Subcutaneous abdominal adipose tissue (tissue), 5 donors: Measurements from ENCODE around the gene TPD52L2.

Source experiments
- H3K27ac ChIP-seq: one replicate; pipeline ENCODE4 v1.7.0; 2013; ENCODE audit warnings: low read depth, mild to moderate bottlenecking, inconsistent platforms, low read length, moderate library complexity
- H3K27me3 ChIP-seq, 5 donors: one replicate each; pipeline ENCODE4 v1.7.0; 2013; ENCODE audit warnings: low read length in 5 of 5, inconsistent platforms in 1 of 5; ENCODE audit not compliant: control insufficient read depth in 5 of 5, insufficient read depth in 4 of 5
- H3K36me3 ChIP-seq, 5 donors: one replicate each; pipeline ENCODE4 v1.7.0; 2013; ENCODE audit warnings: low read length in 5 of 5; ENCODE audit not compliant: control insufficient read depth in 5 of 5, insufficient read depth in 5 of 5
- H3K4me1 ChIP-seq, 5 donors: one replicate each; pipeline ENCODE4 v1.7.0; 2013; ENCODE audit warnings: low read length in 5 of 5, mild to moderate bottlenecking in 3 of 5, moderate library complexity in 1 of 5; ENCODE audit not compliant: control insufficient read depth in 5 of 5, insufficient read depth in 5 of 5
- H3K4me3 ChIP-seq, 5 donors: one replicate each; pipeline ENCODE4 v1.7.0; 2013; ENCODE audit warnings: low read length in 5 of 5, low read depth in 1 of 5
- H3K9ac ChIP-seq, 5 donors: one replicate each; pipeline ENCODE4 v1.7.0; 2013; ENCODE audit warnings: low read length in 5 of 5, mild to moderate bottlenecking in 4 of 5, moderate library complexity in 3 of 5
- H3K9me3 ChIP-seq, 5 donors: one replicate each; pipeline ENCODE4 v1.7.0; 2013; ENCODE audit warnings: low read length in 5 of 5; ENCODE audit not compliant: control insufficient read depth in 5 of 5
- donor health status: healthy.
- donor health status: healthy.
- donor health status: healthy.
- donor health status: healthy.
- donor health status: healthy.

TPD52L2 gene

GRCh38 chr20:63854766-63855362 lies 10.2 kb upstream of the TPD52L2 start:
- Histone ChIP-seq H3K9me3 (no peaks in the 10 kb centered on the region), H3K27ac (peak overlapping the region; percentile 54), H3K27me3 (peaks cover 0 to 39% (median 33%) of the 10 kb centered on the region in 5 donors), H3K36me3 (no peaks in the 10 kb centered on the region), H3K4me1 (peaks cover 14 to 77% (median 59%) of the 10 kb centered on the region in 5 donors), H3K9ac (peak overlapping the region in 3 of 5 donors; percentile 39 to 64 (median 56)), H3K4me3 (peak overlapping the region in 2 of 5 donors; percentile 29 to 42)

GRCh38 chr20:63855363-63856097 lies 9.5 kb upstream of the TPD52L2 start:
- H3K36me3 ChIP-seq, result no peaks in the 10 kb centered on the region
- peaks cover 14 to 83% (median 59%) of the 10 kb centered on the region in 5 donors for H3K4me1 ChIP-seq
- H3K9ac ChIP-seq, result peak overlapping the region in 2 of 5 donors; percentile 39 to 43
- H3K4me3 ChIP-seq, result peak overlapping the region in 2 of 5 donors; percentile 29 to 42
- peak overlapping the region; percentile 54 for H3K27ac ChIP-seq
- no peaks in the 10 kb centered on the region for H3K9me3 ChIP-seq
- peaks cover 0 to 38% (median 33%) of the 10 kb centered on the region in 5 donors for H3K27me3 ChIP-seq

DNA sequence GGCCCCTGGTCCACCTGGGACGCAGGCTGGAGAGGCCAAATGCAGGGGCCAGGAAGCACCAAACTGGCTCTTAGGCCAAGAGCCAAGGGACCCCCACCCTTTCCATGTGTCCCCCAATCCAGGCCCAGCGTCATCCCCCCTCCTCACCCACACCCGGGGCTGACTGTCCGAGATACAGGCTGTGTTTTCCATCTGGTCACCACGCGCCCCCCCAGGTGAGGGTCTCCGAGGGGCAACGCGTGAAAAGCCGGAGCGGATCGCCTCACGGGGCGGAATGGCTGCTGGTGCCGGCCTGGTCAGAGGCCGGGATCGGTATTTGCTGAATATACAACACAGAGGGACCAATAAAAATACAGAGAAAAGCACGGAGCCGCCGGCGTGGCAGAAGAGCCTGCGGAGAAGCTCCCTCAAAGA lies 9.0 kb upstream of the TPD52L2 start:
- no peak overlapping the region for H3K9ac ChIP-seq
- no peak overlapping the region for H3K27ac ChIP-seq
- H3K4me1 ChIP-seq, result peaks cover 14 to 83% (median 59%) of the 10 kb centered on the region in 5 donors
- H3K27me3 ChIP-seq, result peaks cover 0 to 36% (median 32%) of the 10 kb centered on the region in 5 donors
- H3K9me3 ChIP-seq, result no peaks in the 10 kb centered on the region
- H3K4me3 ChIP-seq, result no peak overlapping the region
- peaks cover 0 to under 1% (median 0%) of the 10 kb centered on the region in 5 donors for H3K36me3 ChIP-seq

GRCh38 chr20:63857764-63858392 lies 7.2 kb upstream of the TPD52L2 start:
- Histone ChIP-seq H3K9ac (peak overlapping the region in 1 of 5 donors; percentile 35), H3K36me3 (peaks cover 0 to 16% (median 11%) of the 10 kb centered on the region in 5 donors), H3K27ac (peak overlapping the region; percentile 30), H3K9me3 (no peaks in the 10 kb centered on the region), H3K27me3 (peaks cover 0 to 36% (median 30%) of the 10 kb centered on the region in 5 donors), H3K4me3 (peak overlapping the region in 3 of 5 donors; percentile 16 to 30 (median 18)), H3K4me1 (peaks cover 14 to 77% (median 57%) of the 10 kb centered on the region in 5 donors)

DNA sequence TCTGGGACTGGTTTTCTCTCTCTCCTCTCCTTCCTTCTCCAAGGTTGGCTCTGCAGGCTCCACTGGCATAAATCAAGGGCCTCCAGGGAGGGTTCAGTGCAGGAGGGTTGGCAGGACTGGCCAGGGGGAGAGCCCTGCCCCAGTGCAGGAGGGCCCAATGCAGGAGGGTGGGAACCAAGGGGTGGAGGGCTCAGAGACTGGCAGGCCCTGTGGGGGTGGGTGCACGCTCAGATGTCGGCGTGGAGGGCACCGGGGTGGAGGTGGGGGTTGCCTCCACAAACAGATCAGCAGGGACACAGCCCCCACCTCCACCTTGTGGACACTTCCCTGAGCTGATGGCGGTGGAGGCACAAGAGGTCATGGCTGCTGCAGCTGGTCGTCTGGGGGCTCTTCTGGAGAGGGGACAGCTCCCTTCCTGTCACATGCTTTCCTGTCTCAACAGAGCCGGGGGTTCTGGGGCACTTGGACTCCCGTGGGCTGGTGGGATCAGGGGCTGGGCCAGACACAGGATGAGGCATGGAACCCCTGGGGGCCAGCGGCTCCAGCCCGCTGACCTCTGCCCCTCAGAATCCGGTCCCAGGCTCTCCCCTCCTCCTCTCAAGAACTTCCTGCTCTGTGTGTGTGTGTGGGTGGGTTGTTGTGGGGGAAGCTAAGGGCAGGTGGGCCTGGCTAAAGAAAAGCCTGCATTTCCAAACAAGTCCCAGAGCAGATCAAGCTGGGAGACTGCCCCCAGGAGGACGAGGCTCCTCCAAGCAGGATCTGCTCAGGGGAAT lies 6.5 kb upstream of the TPD52L2 start:
- peak overlapping the region; percentile 30 for H3K27ac ChIP-seq
- peaks cover 0 to 16% (median 11%) of the 10 kb centered on the region in 5 donors for H3K36me3 ChIP-seq
- peaks cover 13 to 79% (median 59%) of the 10 kb centered on the region in 5 donors for H3K4me1 ChIP-seq
- H3K27me3 ChIP-seq, result peaks cover 0 to 36% (median 30%) of the 10 kb centered on the region in 5 donors
- H3K4me3 ChIP-seq, result peak overlapping the region in 3 of 5 donors; percentile 16 to 30 (median 18)
- H3K9me3 ChIP-seq, result no peaks in the 10 kb centered on the region
- H3K9ac ChIP-seq, result no peak overlapping the region

- Histone ChIP-seq H3K4me3 (peak overlapping the region in 1 of 5 donors; percentile 14), H3K27me3 (peaks cover 0 to 36% (median 28%) of the 10 kb centered on the region in 5 donors), H3K9me3 (no peaks in the 10 kb centered on the region), H3K27ac (peak overlapping the region; percentile 30), H3K4me1 (peaks cover 14 to 79% (median 60%) of the 10 kb centered on the region in 5 donors), H3K9ac (peak overlapping the region in 1 of 5 donors; percentile 16), H3K36me3 (peaks cover 0 to 16% (median 11%) of the 10 kb centered on the region in 5 donors)
Measured at GRCh38 chr20:63859166-63859699, 5.8 kb upstream of the TPD52L2 start.

GRCh38 chr20:63860325-63861051 lies 4.6 kb upstream of the TPD52L2 start:
- Histone ChIP-seq H3K27ac (no peak overlapping the region), H3K27me3 (peaks cover 0 to 29% (median 18%) of the 10 kb centered on the region in 5 donors), H3K4me1 (peaks cover 14 to 77% (median 55%) of the 10 kb centered on the region in 5 donors), H3K9ac (no peak overlapping the region), H3K9me3 (no peaks in the 10 kb centered on the region), H3K36me3 (peaks cover 0 to 16% (median 11%) of the 10 kb centered on the region in 5 donors), H3K4me3 (no peak overlapping the region)

DNA sequence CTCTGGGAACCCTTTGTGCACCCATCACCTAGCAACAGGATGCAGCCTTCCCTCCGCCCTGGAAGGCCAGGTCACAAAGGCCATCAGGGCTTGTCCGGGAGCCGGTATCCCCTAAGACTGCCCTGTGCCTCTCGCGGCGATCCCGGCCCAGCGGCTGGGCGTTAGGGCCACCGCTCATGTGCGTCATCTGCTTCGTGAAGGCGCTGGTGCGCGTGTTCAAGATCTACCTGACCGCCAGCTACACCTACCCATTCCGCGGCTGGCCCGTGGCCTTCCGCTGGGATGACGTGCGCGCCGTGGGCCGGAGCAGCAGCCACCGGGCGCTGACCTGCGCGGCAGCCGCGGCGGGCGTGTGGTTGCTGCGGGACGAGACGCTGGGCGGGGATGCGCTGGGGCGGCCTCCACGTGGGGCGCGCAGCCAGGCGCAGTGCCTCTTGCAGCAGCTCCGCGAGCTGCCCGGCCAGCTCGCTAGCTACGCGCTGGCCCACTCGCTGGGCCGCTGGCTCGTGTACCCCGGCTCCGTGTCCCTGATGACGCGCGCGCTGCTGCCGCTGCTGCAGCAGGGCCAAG lies 3.6 kb upstream of the TPD52L2 start, which contains the start of gene ABHD16B:
ABHD16B (plus strand) TSS at position 134 of the 570 bp plus-strand sequence; CDS start at position 177, 43 bp downstream.
- H3K27me3 ChIP-seq, result peaks cover 0 to 21% (median 10%) of the 10 kb centered on the region in 5 donors
- H3K9me3 ChIP-seq, result no peaks in the 10 kb centered on the region
- no peak within 1 kb of the TSS for H3K9ac ChIP-seq
- no peak within 1 kb of the TSS for H3K4me3 ChIP-seq
- no peak within 1 kb of the TSS for H3K27ac ChIP-seq
- H3K4me1 ChIP-seq, result peaks cover 14 to 77% (median 58%) of the 10 kb centered on the region in 5 donors
- peaks cover 0 to 16% (median 11%) of the 10 kb centered on the region in 5 donors for H3K36me3 ChIP-seq
